ENCODE results near the gene MSH5. TPM values are rescaled to one million over a fixed set of nuclear protein-coding genes. Genes with fewer than 3 reads are reported as not detected.

Gene MSH5
- total and polyA plus RNA-seq, 9 of the 15 experiments (the other 6 are each of a cell fraction or from before 2014, with no cell fraction given) = 12.5 to 104 (median 46.6) TPM

GRCh38 chr6:31729979-31730630 is 9.7 kb upstream of the MSH5 start (continued):
- no peak for TF ChIP-seq XRCC5 (IDR thresholded peaks at IDR 0.05; ENCODE audit: low read depth, low read length)
- peak; percentile 91 for TF ChIP-seq E2F3 (CRISPR knock-in tag; IDR thresholded peaks at IDR 0.05)
- no peak for TF ChIP-seq PHF20 (IDR thresholded peaks at IDR 0.05; ENCODE audit: partially characterized antibody)
- TF ChIP-seq MTA1 (IDR thresholded peaks at IDR 0.05; ENCODE audit: borderline replicate concordance) = no peak
- TF ChIP-seq ARID4B (CRISPR knock-in tag; IDR thresholded peaks at IDR 0.05) = peak; percentile 78
- TF ChIP-seq SMC3 (conservative IDR thresholded peaks at IDR 0.05; ENCODE audit: insufficient read depth, low read depth, low read length) = no peak
- no peak for TF ChIP-seq RAD51 (IDR thresholded peaks at IDR 0.05; ENCODE audit: borderline replicate concordance, low read depth)
- no peak for TF ChIP-seq BRF2 (IDR thresholded peaks at IDR 0.05; ENCODE audit: borderline replicate concordance, insufficient read depth, insufficient read length)
- peak; percentile 75 for TF ChIP-seq CXXC5 (CRISPR knock-in tag; IDR thresholded peaks at IDR 0.05)
- TF ChIP-seq PRPF4 (IDR thresholded peaks at IDR 0.05; ENCODE audit: insufficient read depth, low read depth, low read length, poor library complexity, severe bottlenecking) = no peak
- TF ChIP-seq CBFA2T3 (IDR thresholded peaks at IDR 0.05) = no peak
- TF ChIP-seq HDAC8 (tag; IDR thresholded peaks at IDR 0.05) = 0 out of 2 replicates have a peak, but pooled peaks have one; percentile 15
- no peak for TF ChIP-seq ZNF395 (CRISPR knock-in tag; IDR thresholded peaks at IDR 0.05)
- TF ChIP-seq ZNF133 (CRISPR knock-in tag; IDR thresholded peaks at IDR 0.05) = peak; percentile 61; the same call in 1 of the 2 replicates
- TF ChIP-seq ZFPM2 (CRISPR knock-in tag; IDR thresholded peaks at IDR 0.05) = peak; percentile 99
- 0 out of 2 replicates have a peak, but pooled peaks have one; percentile 85 for TF ChIP-seq SRSF1 (IDR thresholded peaks at IDR 0.05; ENCODE audit: low read depth, low read length)
- TF ChIP-seq MYNN (IDR thresholded peaks at IDR 0.05) = no peak
- TF ChIP-seq MYNN (CRISPR knock-in tag; IDR thresholded peaks at IDR 0.05) = no peak
- no peak; the same call in none of the 2 replicates for TF ChIP-seq ZBTB2 (IDR thresholded peaks at IDR 0.05)
- TF ChIP-seq, protein P1, sequence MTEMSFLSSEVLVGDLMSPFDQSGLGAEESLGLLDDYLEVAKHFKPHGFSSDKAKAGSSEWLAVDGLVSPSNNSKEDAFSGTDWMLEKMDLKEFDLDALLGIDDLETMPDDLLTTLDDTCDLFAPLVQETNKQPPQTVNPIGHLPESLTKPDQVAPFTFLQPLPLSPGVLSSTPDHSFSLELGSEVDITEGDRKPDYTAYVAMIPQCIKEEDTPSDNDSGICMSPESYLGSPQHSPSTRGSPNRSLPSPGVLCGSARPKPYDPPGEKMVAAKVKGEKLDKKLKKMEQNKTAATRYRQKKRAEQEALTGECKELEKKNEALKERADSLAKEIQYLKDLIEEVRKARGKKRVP (CRISPR knock-in tag; IDR thresholded peaks at IDR 0.05) = peak; percentile 91
